HEK293 (cell line): ENCODE measurements around the gene ZC3H15.

Source experiments
- CTCF ChIA-PET: fragments of 350-600 bp; formaldehyde crosslinking; extraction: SDS; loops from one replicate; lab custom pipeline; 2021; ENCODE audit warnings: antibody characterized with exemption; lab: Yijun Ruan, JAX
- POLR2A ChIA-PET: fragments of 300-600 bp; formaldehyde crosslinking; extraction: SDS; loops from one replicate; lab custom pipeline; 2020; ENCODE audit warnings: antibody characterized with exemption, inconsistent platforms; lab: Yijun Ruan, JAX
- H3K27ac ChIP-seq: fragments of 200-500 bp; sonication (Bioruptor generic); 2 replicates; pipeline ENCODE4 v1.5.1; 2014; ENCODE audit warnings: low read depth, low read length, control low read depth, inconsistent platforms; ENCODE audit errors: extremely low read depth
- H3K36me3 ChIP-seq, 2 experiments: fragments of 200-500 bp in 1 of 2; sonication (Bioruptor generic) in 1 of 2; 1 replicate in 1 of 2; 2 replicates in 1 of 2; pipeline ENCODE4 v1.5.1; 2014 to 2017; ENCODE audit warnings: inconsistent platforms in 2 of 2, low read length in 2 of 2; ENCODE audit not compliant: control insufficient read depth in 2 of 2, insufficient read depth in 1 of 2
- H3K4me1 ChIP-seq: fragments of 200-500 bp; sonication (Bioruptor generic); 2 replicates; pipeline ENCODE4 v1.5.1; 2014; ENCODE audit warnings: mild to moderate bottlenecking, low read length, inconsistent platforms; ENCODE audit not compliant: control insufficient read depth, insufficient read depth
- H3K4me3 ChIP-seq: 2 replicates; pipeline ENCODE4 v1.5.1; 2011; ENCODE audit warnings: low read depth, mild to moderate bottlenecking, control low read depth, low read length, moderate library complexity
- H3K9me3 ChIP-seq: fragments of 200-500 bp; sonication (Bioruptor generic); 2 replicates; pipeline ENCODE4 v1.5.1; 2014; ENCODE audit warnings: low read depth, low read length, inconsistent platforms; ENCODE audit not compliant: control insufficient read depth, insufficient read depth
- HOXC10 ChIP-seq: sonication (generic); formaldehyde crosslinking; IDR thresholded peaks from 2 replicates; pipeline ENCODE4 v1.8.1; 2023; ENCODE audit warnings: mild to moderate bottlenecking, missing genetic modification reagents
- KLF16 ChIP-seq: fragments of 450-650 bp; formaldehyde crosslinking; IDR thresholded peaks from 2 replicates; pipeline ENCODE4 v1.5.1; 2017; ENCODE audit warnings: missing biosample characterization, missing genetic modification characterization
- KLF7 ChIP-seq: fragments of 450-650 bp; formaldehyde crosslinking; IDR thresholded peaks from 2 replicates; pipeline ENCODE4 v1.5.1; 2016; ENCODE audit warnings: missing biosample characterization, missing genetic modification characterization, borderline replicate concordance
- SP3 ChIP-seq: fragments of 450-650 bp; formaldehyde crosslinking; IDR thresholded peaks from 2 replicates; pipeline ENCODE4 v1.5.1; 2016; ENCODE audit warnings: missing biosample characterization, missing genetic modification characterization
- ZBTB48 ChIP-seq: fragments of 450-650 bp; formaldehyde crosslinking; IDR thresholded peaks from 2 replicates; pipeline ENCODE4 v1.5.1; 2016; ENCODE audit warnings: missing biosample characterization, missing genetic modification characterization
- ZNF114 ChIP-seq: fragments of 450-650 bp; formaldehyde crosslinking; IDR thresholded peaks from 2 replicates; pipeline ENCODE4 v1.5.0; 2017; ENCODE audit warnings: missing biosample characterization, missing genetic modification characterization
- ZNF132 ChIP-seq: fragments of 450-650 bp; formaldehyde crosslinking; IDR thresholded peaks from 2 replicates; pipeline ENCODE4 v1.5.1; 2017; ENCODE audit warnings: missing biosample characterization, missing genetic modification characterization, borderline replicate concordance
- ZNF148 ChIP-seq: fragments of 450-650 bp; formaldehyde crosslinking; IDR thresholded peaks from 2 replicates; pipeline ENCODE4 v1.5.0; 2017; ENCODE audit warnings: missing biosample characterization, missing genetic modification characterization, borderline replicate concordance
- ZNF16 ChIP-seq: fragments of 450-650 bp; formaldehyde crosslinking; IDR thresholded peaks from 2 replicates; pipeline ENCODE4 v1.5.1; 2016; ENCODE audit warnings: low read depth, missing biosample characterization, missing genetic modification characterization
- ZNF473 ChIP-seq: fragments of 450-650 bp; formaldehyde crosslinking; IDR thresholded peaks from 2 replicates; pipeline ENCODE4 v1.5.1; 2017; ENCODE audit warnings: missing biosample characterization, missing genetic modification characterization
- ZNF48 ChIP-seq: fragments of 450-650 bp; formaldehyde crosslinking; IDR thresholded peaks from 2 replicates; pipeline ENCODE4 v1.5.1; 2016; ENCODE audit warnings: missing biosample characterization, missing genetic modification characterization
- ZNF510 ChIP-seq: fragments of 450-650 bp; formaldehyde crosslinking; IDR thresholded peaks from 2 replicates; pipeline ENCODE4 v1.5.1; 2018; ENCODE audit warnings: mild to moderate bottlenecking, missing genetic modification characterization, missing biosample characterization; ENCODE audit not compliant: insufficient replicate concordance
- ZNF555 ChIP-seq: fragments of 450-650 bp; formaldehyde crosslinking; conservative IDR thresholded peaks from 2 replicates; pipeline ENCODE4 v1.5.1; 2017; ENCODE audit warnings: missing biosample characterization, mild to moderate bottlenecking, missing genetic modification characterization, inconsistent platforms
- ZNF658 ChIP-seq: fragments of 450-650 bp; formaldehyde crosslinking; IDR thresholded peaks from 2 replicates; pipeline ENCODE4; 2016; ENCODE audit warnings: missing biosample characterization, missing genetic modification characterization
- ZNF670 ChIP-seq: fragments of 450-650 bp; formaldehyde crosslinking; IDR thresholded peaks from 2 replicates; pipeline ENCODE4 v1.5.1; 2016; ENCODE audit warnings: missing biosample characterization, missing genetic modification characterization, low read depth
- TF ChIP-seq, protein P1 (sequence below): fragments of 450-650 bp; formaldehyde crosslinking; IDR thresholded peaks from 2 replicates; pipeline ENCODE4 v1.5.1; 2016; ENCODE audit warnings: missing biosample characterization, missing genetic modification characterization

ZC3H15 gene

DNA sequence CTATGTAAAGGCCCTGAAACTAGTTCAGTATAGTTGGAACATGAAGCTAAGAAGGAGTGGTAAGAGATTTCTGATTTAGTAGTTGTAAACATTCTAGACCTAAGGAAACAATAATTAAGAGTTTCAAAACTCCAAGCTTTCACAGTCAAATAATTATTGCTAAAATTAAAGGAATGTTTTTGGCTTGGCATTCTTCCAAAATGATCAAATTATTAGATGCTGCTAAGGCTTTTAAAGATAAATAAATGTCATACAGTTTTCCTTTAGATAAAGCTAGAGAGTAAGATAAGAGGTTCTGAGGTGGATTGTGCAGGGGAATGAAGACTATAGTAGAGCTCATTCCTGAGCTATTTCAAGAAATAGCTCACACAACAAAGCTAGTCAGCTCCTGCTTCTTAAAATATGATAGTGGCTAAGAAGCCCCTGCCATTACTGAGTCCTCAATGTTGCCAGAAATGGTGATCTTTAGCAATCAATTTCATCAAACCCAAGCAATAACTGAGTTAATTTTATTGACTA, 45.3 kb downstream of the ZC3H15 start (continued):
- no peak for TF ChIP-seq KLF7 (tag by site-specific recombination)
- TF ChIP-seq ZNF16 (tag by site-specific recombination): no peak
- no peak for TF ChIP-seq ZNF148 (tag by site-specific recombination)
- TF ChIP-seq, all 188 proteins: peak for 0

- Histone ChIP-seq H3K4me1 (no peaks in the 10 kb centered on the region), H3K4me3 (no peak overlapping the region), H3K36me3 (no peaks in the 10 kb centered on the region), H3K9me3 (no peaks in the 10 kb centered on the region), H3K27ac (no peak overlapping the region)
- ChIA-PET POLR2A (no interaction called here), CTCF (no interaction called here)
- TF ChIP-seq KLF16 (tag by site-specific recombination): no peak
- TF ChIP-seq HOXC10 (CRISPR knock-in tag): no peak
- TF ChIP-seq SP3 (tag by site-specific recombination): no peak
- no peak for TF ChIP-seq ZBTB48
- no peak for TF ChIP-seq ZNF473 (tag by site-specific recombination)
- TF ChIP-seq, protein P1, sequence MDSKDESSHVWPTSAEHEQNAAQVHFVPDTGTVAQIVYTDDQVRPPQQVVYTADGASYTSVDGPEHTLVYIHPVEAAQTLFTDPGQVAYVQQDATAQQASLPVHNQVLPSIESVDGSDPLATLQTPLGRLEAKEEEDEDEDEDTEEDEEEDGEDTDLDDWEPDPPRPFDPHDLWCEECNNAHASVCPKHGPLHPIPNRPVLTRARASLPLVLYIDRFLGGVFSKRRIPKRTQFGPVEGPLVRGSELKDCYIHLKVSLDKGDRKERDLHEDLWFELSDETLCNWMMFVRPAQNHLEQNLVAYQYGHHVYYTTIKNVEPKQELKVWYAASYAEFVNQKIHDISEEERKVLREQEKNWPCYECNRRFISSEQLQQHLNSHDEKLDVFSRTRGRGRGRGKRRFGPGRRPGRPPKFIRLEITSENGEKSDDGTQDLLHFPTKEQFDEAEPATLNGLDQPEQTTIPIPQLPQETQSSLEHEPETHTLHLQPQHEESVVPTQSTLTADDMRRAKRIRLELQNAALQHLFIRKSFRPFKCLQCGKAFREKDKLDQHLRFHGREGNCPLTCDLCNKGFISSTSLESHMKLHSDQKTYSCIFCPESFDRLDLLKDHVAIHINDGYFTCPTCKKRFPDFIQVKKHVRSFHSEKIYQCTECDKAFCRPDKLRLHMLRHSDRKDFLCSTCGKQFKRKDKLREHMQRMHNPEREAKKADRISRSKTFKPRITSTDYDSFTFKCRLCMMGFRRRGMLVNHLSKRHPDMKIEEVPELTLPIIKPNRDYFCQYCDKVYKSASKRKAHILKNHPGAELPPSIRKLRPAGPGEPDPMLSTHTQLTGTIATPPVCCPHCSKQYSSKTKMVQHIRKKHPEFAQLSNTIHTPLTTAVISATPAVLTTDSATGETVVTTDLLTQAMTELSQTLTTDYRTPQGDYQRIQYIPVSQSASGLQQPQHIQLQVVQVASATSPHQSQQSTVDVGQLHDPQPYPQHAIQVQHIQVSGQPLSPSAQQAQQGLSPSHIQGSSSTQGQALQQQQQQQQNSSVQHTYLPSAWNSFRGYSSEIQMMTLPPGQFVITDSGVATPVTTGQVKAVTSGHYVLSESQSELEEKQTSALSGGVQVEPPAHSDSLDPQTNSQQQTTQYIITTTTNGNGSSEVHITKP: no peak
- TF ChIP-seq ZNF658 (tag by site-specific recombination): no peak
- TF ChIP-seq ZNF670 (tag by site-specific recombination): no peak
- no peak for TF ChIP-seq ZNF132 (tag by site-specific recombination)
- no peak for TF ChIP-seq ZNF48 (tag by site-specific recombination)
- no peak for TF ChIP-seq ZNF510 (tag by site-specific recombination)
- no peak for TF ChIP-seq ZNF555 (tag by site-specific recombination)
- TF ChIP-seq ZNF148 (tag by site-specific recombination): no peak
- no peak for TF ChIP-seq ZNF114 (tag by site-specific recombination)
Measured at GRCh38 chr2:186532891-186533290, 46.8 kb downstream of the ZC3H15 start.
